Endodermal cell (in vitro differentiated cells): ENCODE results near the gene ATF4. TPM values are rescaled to one million over a fixed set of nuclear protein-coding genes. Genes with fewer than 3 reads are reported as not detected.

ENCODE experiments used
- DNase-seq: peaks from one replicate; pipeline ENCODE4 v3.0.0-alpha.2; 2017
- H3K27ac ChIP-seq: 2 replicates; pipeline ENCODE4 v1.5.1; 2013; ENCODE audit warnings: mild to moderate bottlenecking, low read depth, low read length, moderate library complexity
- H3K27me3 ChIP-seq: 2 replicates; pipeline ENCODE4 v1.6.1; 2013; ENCODE audit warnings: mild to moderate bottlenecking, low read length, moderate library complexity; ENCODE audit not compliant: insufficient read depth, control insufficient read depth, poor library complexity, severe bottlenecking
- H3K36me3 ChIP-seq: 2 replicates; pipeline ENCODE4 v1.7.0; 2013; ENCODE audit warnings: mild to moderate bottlenecking, low read length, moderate library complexity; ENCODE audit not compliant: control insufficient read depth, insufficient read depth
- H3K4me1 ChIP-seq: one replicate; pipeline ENCODE4 v1.7.0; 2013; ENCODE audit warnings: low read length; ENCODE audit not compliant: control insufficient read depth, insufficient read depth
- H3K4me3 ChIP-seq: 2 replicates; pipeline ENCODE4 v1.5.1; 2013; ENCODE audit warnings: mild to moderate bottlenecking, low read length, moderate library complexity
- H3K9ac ChIP-seq: 2 replicates; pipeline ENCODE4 v1.6.1; 2013; ENCODE audit warnings: mild to moderate bottlenecking, low read length, moderate library complexity; ENCODE audit not compliant: poor library complexity, severe bottlenecking; ENCODE audit errors: extremely low read depth
- H3K9me3 ChIP-seq: 2 replicates; pipeline ENCODE4 v1.6.1; 2013; ENCODE audit warnings: mild to moderate bottlenecking, low read length, moderate library complexity; ENCODE audit not compliant: control insufficient read depth
- H3K27ac Mint-ChIP-seq: 2 replicates; pipeline ENCODE4 v1.8.0; 2020; ENCODE audit warnings: mixed read lengths
- H3K27me3 Mint-ChIP-seq: 2 replicates; pipeline ENCODE4 v1.8.0; 2021; ENCODE audit warnings: mild to moderate bottlenecking, mixed read lengths; ENCODE audit not compliant: insufficient read depth
- H3K36me3 Mint-ChIP-seq: 2 replicates; pipeline ENCODE4 v1.8.0; 2020; ENCODE audit warnings: low read depth, mixed read lengths
- H3K4me1 Mint-ChIP-seq: 2 replicates; pipeline ENCODE4 v1.8.0; 2020; ENCODE audit warnings: mixed read lengths
- H3K4me3 Mint-ChIP-seq: 2 replicates; pipeline ENCODE4 v1.8.0; 2020; ENCODE audit warnings: mild to moderate bottlenecking, moderate library complexity, mixed read lengths
- H3K9me3 Mint-ChIP-seq: 2 replicates; pipeline ENCODE4 v1.8.0; 2020; ENCODE audit warnings: mild to moderate bottlenecking, mixed read lengths
- CTCF ChIP-seq: fragments of 200-600 bp; sonication (generic); conservative IDR thresholded peaks from 2 replicates; pipeline ENCODE4 v1.5.0; 2021; ENCODE audit warnings: antibody characterized with exemption, mild to moderate bottlenecking
- WGBS, 2 experiments: methylation state at CpG; one replicate each; pipeline versions ENCODE4 v1.1.5 to v1.1.7; 2013; ENCODE audit warnings: missing lambda C conversion rate in 2 of 2, mixed read lengths in 1 of 2; ENCODE audit not compliant: insufficient coverage in 1 of 2, insufficient read length in 1 of 2; 5-methylcytosine and 5-hydroxymethylcytosine counted together
- total RNA-seq, 2 donors: library from RNA; stranded (reverse); fragmentation: NEBNext Ultra II Directional in 1 of 2; extraction: Animal tissue kit (Norgen Biotek cat#: 25700) in 1 of 2; gene quantifications; 2 replicates in 1 of 2; 3 replicates in 1 of 2; pipeline ENCODE4 v1.2.1, GENCODE V29; 2021

Gene ATF4
- total RNA-seq, 2 donors from 2014 or later = 335 to 341 TPM

GRCh38 chr22:39512026-39512425 lies 8.3 kb upstream of the ATF4 start:
- H3K36me3 ChIP-seq = peaks cover 87% of the 10 kb centered on the region
- H3K4me3 ChIP-seq = no peak overlapping the region
- 94 to 95% methylated on average over 3 to 10 of the region's 10 CpGs for WGBS, 2 experiments
- no peak overlapping the region for H3K27ac ChIP-seq
- no peak for TF ChIP-seq CTCF
- H3K27me3 ChIP-seq = no peaks in the 10 kb centered on the region
- H3K9ac ChIP-seq = no peak overlapping the region
- Mint-ChIP-seq H3K36me3 (peaks cover 84% of the 10 kb centered on the region), H3K27me3 (peaks cover 51% of the 10 kb centered on the region), H3K9me3 (no peaks in the 10 kb centered on the region), H3K4me1 (no peaks in the 10 kb centered on the region), H3K27ac (no peak overlapping the region), H3K4me3 (no peak overlapping the region)
- H3K9me3 ChIP-seq = no peaks in the 10 kb centered on the region
- H3K4me1 ChIP-seq = no peaks in the 10 kb centered on the region
- DNase-seq = no peak

GRCh38 chr22:39513791-39514190 lies 6.6 kb upstream of the ATF4 start:
- H3K36me3 Mint-ChIP-seq = peaks cover 71% of the 10 kb centered on the region
- Histone ChIP-seq H3K9ac (no peak overlapping the region), H3K9me3 (no peaks in the 10 kb centered on the region), H3K4me1 (no peaks in the 10 kb centered on the region), H3K27ac (no peak overlapping the region), H3K36me3 (peaks cover 83% of the 10 kb centered on the region), H3K4me3 (no peak overlapping the region), H3K27me3 (no peaks in the 10 kb centered on the region)
- no peaks in the 10 kb centered on the region for H3K9me3 Mint-ChIP-seq
- no peak for TF ChIP-seq CTCF
- no peak overlapping the region for H3K27ac Mint-ChIP-seq
- DNase-seq = no peak
- 96 to 97% methylated on average over 7 to 18 of the region's 18 CpGs for WGBS, 2 experiments
- H3K4me1 Mint-ChIP-seq = peaks cover 3% of the 10 kb centered on the region
- peaks cover 37% of the 10 kb centered on the region for H3K27me3 Mint-ChIP-seq
- no peak overlapping the region for H3K4me3 Mint-ChIP-seq

- peaks cover 67% of the 10 kb centered on the region for H3K36me3 Mint-ChIP-seq
- H3K27me3 Mint-ChIP-seq = peaks cover 31% of the 10 kb centered on the region
- no peaks in the 10 kb centered on the region for H3K9me3 Mint-ChIP-seq
- Histone ChIP-seq H3K27me3 (no peaks in the 10 kb centered on the region), H3K9me3 (no peaks in the 10 kb centered on the region), H3K4me1 (no peaks in the 10 kb centered on the region), H3K27ac (no peak overlapping the region), H3K9ac (no peak overlapping the region), H3K36me3 (peaks cover 76% of the 10 kb centered on the region), H3K4me3 (no peak overlapping the region)
- 74 to 84% methylated on average over 5 to 8 of the region's 8 CpGs for WGBS, 2 experiments
- peak; percentile 86 for TF ChIP-seq CTCF
- H3K27ac Mint-ChIP-seq = no peak overlapping the region
- no peak overlapping the region for H3K4me3 Mint-ChIP-seq
- peaks cover 7% of the 10 kb centered on the region for H3K4me1 Mint-ChIP-seq
- peak; percentile 89 for DNase-seq
Measured at GRCh38 chr22:39514373-39514973, 5.9 kb upstream of the ATF4 start.
